ENCODE measurements around the gene OCIAD2. TPM values are rescaled to one million over a fixed set of nuclear protein-coding genes. Genes with fewer than 3 reads are reported as not detected.

Gene OCIAD2
- total RNA-seq, 1 donor from 2014 or later = 66.3 TPM

DNA sequence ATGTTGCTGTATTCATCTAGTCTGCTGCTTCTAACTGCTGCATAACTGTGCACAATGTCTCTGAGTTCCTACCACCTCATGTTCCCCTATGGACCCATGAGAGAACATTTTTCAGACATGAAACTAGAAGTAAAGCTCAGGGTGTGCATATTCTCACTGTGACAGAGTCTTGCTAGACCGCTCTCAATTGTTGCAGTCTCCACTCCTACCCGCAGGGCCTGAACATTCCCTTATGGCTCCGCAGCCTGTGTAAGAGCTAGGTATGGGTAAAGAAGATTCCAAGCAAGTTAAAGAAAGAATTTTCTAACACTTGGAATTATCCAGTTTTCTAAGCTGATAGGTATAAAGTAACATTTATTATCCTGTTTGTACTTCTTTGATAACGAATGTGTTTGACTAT, 5.4 kb downstream of the OCIAD2 start:
- peaks cover 15% of the 10 kb centered on the region for H3K4me1 Mint-ChIP-seq (ENCODE audit: unreplicated experiment)
- no peaks in the 10 kb centered on the region for H3K9me3 Mint-ChIP-seq
- no peak overlapping the region for H3K27ac Mint-ChIP-seq
- H3K27me3 Mint-ChIP-seq = no peaks in the 10 kb centered on the region
- H3K4me3 Mint-ChIP-seq = no peak overlapping the region
- TF ChIP-seq, protein P1, sequence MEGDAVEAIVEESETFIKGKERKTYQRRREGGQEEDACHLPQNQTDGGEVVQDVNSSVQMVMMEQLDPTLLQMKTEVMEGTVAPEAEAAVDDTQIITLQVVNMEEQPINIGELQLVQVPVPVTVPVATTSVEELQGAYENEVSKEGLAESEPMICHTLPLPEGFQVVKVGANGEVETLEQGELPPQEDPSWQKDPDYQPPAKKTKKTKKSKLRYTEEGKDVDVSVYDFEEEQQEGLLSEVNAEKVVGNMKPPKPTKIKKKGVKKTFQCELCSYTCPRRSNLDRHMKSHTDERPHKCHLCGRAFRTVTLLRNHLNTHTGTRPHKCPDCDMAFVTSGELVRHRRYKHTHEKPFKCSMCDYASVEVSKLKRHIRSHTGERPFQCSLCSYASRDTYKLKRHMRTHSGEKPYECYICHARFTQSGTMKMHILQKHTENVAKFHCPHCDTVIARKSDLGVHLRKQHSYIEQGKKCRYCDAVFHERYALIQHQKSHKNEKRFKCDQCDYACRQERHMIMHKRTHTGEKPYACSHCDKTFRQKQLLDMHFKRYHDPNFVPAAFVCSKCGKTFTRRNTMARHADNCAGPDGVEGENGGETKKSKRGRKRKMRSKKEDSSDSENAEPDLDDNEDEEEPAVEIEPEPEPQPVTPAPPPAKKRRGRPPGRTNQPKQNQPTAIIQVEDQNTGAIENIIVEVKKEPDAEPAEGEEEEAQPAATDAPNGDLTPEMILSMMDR (conservative IDR thresholded peaks at IDR 0.05) = no peak
- no peak for DNase-seq (ENCODE audit: extremely low spot score, unreplicated experiment)
- H3K36me3 Mint-ChIP-seq = peaks cover 26% of the 10 kb centered on the region

DNA sequence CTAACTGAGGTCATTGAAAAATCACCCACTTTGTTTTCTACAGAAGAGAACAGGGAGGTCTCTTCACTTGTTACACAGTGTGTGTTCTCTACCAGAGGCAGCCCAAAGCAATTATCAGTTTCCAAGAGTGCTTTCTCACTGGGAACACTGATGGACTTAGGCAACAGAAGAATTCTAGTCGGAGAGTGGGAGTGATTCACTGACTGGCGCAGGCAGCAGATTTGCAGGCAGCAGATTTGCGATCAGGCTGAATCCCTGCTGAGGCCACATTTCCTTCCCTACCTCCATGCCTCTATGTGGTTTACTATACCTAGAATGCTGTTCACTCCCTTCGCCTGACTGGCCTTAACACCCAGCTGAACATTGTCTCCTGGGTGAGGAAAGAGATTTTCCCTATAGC, 6.6 kb downstream of the OCIAD2 start:
- Mint-ChIP-seq H3K4me3 (no peak overlapping the region), H3K9me3 (no peaks in the 10 kb centered on the region), H3K27ac (no peak overlapping the region), H3K4me1 (ENCODE audit: unreplicated experiment) (peaks cover 4% of the 10 kb centered on the region), H3K27me3 (no peaks in the 10 kb centered on the region), H3K36me3 (peaks cover 33% of the 10 kb centered on the region)
- no peak for DNase-seq (ENCODE audit: extremely low spot score, unreplicated experiment)
- TF ChIP-seq, protein P1 (conservative IDR thresholded peaks at IDR 0.05) = no peak

DNA sequence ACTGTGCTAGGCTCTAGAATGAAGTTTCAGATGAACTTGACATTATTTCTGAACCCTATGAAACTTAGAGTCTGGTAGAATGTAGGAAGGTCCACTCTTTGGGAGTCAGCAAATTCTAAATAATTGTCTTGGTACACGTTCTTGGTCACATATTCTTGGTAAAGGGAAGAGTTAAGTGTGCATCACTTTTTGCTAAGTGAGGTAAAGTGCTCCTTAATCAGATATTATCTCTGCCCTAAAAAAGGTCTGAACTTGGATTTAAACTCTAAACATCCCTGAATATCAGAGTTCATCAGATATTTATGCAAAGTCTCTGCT, 7.2 kb downstream of the OCIAD2 start:
- Mint-ChIP-seq H3K9me3 (no peaks in the 10 kb centered on the region), H3K27me3 (no peaks in the 10 kb centered on the region), H3K36me3 (peaks cover 37% of the 10 kb centered on the region), H3K27ac (no peak overlapping the region), H3K4me3 (no peak overlapping the region), H3K4me1 (ENCODE audit: unreplicated experiment) (no peaks in the 10 kb centered on the region)
- no peak for DNase-seq (ENCODE audit: extremely low spot score, unreplicated experiment)
- TF ChIP-seq, protein P1 (conservative IDR thresholded peaks at IDR 0.05) = no peak

DNA sequence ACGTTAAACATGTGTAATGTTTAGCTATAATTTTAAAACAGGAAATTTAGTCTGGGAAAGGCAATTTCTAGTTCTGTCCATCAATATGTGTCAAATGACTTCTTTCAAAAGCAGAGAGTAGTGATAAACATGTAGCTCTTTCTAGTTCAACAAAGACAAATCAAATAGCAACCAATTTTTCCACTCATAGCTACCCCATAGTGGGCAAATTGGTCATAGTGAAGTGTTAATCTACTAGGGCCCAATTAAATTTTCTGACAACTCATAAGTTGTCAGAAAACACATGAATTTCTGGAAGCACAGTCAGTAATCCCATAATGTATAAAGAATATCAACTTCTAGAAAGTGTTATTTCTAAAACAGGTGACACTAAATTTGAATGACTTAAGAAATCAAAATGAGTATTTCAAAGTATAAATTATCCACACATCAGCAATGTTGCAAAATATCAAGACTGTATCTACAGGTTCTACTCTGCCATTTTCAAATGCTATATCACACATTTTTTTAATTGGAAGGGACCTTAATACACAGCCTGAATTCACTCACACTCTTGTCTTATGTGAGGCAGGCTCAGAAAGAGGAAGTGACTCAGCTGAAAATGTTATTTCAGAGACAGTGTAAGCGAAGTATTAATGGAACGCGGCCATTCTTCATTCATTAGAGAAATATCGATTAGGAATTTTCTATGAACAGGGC, 7.7 kb downstream of the OCIAD2 start:
- Mint-ChIP-seq H3K27me3 (no peaks in the 10 kb centered on the region), H3K9me3 (no peaks in the 10 kb centered on the region), H3K27ac (no peak overlapping the region), H3K36me3 (peaks cover 37% of the 10 kb centered on the region), H3K4me3 (no peak overlapping the region), H3K4me1 (ENCODE audit: unreplicated experiment) (no peaks in the 10 kb centered on the region)
- TF ChIP-seq, protein P1 (conservative IDR thresholded peaks at IDR 0.05) = no peak
- DNase-seq (ENCODE audit: extremely low spot score, unreplicated experiment) = no peak

DNA sequence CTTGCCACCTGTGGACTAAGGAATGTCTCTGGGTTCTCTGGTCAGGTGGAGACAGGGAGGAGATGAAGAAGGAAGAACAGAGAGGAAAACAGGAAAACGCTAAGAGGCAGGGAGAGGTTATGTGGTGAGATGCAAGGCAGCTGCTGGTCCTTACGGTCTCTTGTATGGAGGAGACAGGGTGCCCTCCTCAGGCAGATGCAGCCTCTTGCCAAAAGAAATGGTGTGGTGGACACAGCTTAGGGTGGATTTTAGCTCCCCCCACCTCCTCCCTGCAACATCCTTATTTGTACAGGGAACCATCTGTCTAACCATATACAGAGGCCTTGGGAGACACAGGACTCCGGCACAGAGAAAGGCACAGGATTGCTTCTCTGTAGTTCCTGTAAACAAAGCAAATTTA, 9.7 kb downstream of the OCIAD2 start:
- H3K36me3 Mint-ChIP-seq = peaks cover 42% of the 10 kb centered on the region
- H3K27me3 Mint-ChIP-seq = no peaks in the 10 kb centered on the region
- no peak overlapping the region for H3K27ac Mint-ChIP-seq

More for the DNA sequence above, 9.7 kb downstream of the OCIAD2 start:
- no peak for DNase-seq (ENCODE audit: extremely low spot score, unreplicated experiment)
- Mint-ChIP-seq H3K4me1 (ENCODE audit: unreplicated experiment) (no peaks in the 10 kb centered on the region), H3K4me3 (no peak overlapping the region), H3K9me3 (no peaks in the 10 kb centered on the region)
- TF ChIP-seq, protein P1 (conservative IDR thresholded peaks at IDR 0.05) = no peak

Data from type B pancreatic cell (in vitro differentiated cells).